Activated naive CD4-positive, alpha-beta T cell (primary cell): Measurements from ENCODE around the gene CDK5RAP1.

ENCODE experiments used
- DNase-seq, 4 experiments: peaks; one replicate each; lab custom pipeline; 2025; lab: John Stamatoyannopoulos, UW

CDK5RAP1 gene

DNA sequence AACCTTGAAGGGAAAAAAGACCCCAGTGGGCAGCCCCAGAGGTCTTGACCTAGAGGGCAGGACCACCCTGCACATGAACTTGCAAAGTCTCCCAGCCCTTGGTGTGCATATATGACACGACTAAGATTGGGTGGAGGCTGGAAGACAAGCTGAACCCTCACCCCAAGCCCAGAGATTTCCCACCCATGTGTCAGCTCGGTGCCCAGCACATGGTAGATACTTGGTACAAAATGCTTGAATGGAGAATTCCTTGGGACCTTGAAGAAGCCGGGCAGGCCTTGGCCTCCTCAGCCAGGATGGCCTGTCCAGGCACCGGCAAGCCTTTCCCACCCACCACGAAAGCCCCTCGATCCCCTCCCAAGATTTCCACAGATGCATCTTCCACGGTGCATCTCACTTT, 67.7 kb downstream of the CDK5RAP1 start:
- DNase-seq, result no peak

- DNase-seq, result no peak
These were observed 68.3 kb downstream of the CDK5RAP1 start for GRCh38 chr20:33332905-33333456.

GRCh38 chr20:33328157-33329137, 72.9 kb downstream of the CDK5RAP1 start:
- no peak for DNase-seq

- DNase-seq, result no peak
These were observed 76.0 kb downstream of the CDK5RAP1 start for GRCh38 chr20:33325350-33325749.

DNA sequence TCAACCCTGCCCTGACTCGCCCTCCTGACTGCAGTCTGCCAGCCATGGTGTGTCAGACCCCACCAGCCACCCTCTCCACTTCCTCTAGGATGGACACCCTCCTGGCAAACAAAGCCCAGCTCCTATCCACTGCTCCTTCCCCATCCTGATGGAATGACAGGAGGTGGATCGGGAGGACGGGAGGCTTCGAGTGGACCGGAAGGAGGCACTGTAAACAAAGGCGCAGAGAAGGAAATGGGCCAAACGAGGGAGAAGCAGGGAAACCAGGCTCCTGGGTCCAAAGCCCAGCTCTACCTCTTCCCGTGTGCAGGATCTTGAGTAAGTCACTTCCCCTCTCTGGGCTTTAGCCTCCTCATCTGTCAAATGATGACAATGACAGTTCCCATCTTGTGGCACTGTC, 78.1 kb downstream of the CDK5RAP1 start:
- DNase-seq, result no peak

- DNase-seq, result no peak
These were observed 78.9 kb downstream of the CDK5RAP1 start for GRCh38 chr20:33322456-33322855.

DNA sequence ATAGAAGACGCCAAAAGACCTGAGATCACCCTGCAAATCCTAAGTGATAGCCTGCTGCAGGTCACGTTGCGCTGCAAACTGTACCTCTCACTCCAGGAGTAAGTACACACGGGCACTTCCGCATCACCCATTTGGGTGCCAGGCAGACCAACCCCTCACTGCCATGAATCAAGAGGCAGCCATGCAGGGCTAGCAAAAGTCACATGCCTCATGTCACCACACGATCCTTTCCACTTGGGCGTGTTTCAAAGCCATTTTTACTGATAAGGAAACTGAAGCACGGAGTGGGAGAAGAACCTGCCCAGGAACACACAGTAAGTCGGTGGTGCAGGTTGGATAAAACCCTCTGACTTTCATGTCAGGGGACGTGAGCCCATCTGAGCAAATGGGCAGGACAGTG, 81.3 kb downstream of the CDK5RAP1 start:
- no peak for DNase-seq

- no peak for DNase-seq
These were observed 83.3 kb downstream of the CDK5RAP1 start for GRCh38 chr20:33318096-33318429.

GRCh38 chr20:33317424-33318095, 83.8 kb downstream of the CDK5RAP1 start:
- no peak for DNase-seq

DNA sequence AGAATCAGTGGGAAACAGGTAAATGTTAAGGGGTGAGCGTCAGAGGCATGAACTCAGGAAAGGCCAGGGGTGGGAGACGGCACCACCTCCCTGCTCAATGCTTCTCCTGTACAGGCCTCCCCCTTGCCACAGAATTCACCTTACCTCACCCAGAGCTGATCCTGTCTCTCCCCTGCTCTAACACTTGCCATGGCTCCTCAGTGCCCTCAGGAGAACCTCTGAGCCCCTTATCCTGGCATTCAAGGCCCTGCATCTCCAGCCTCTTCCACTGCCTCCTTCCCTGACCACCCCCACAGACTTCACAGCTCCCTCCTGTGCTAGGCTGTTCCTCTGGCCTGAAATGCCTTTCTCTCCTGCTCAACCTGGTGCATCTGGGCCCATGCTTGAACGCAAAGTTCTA, 84.4 kb downstream of the CDK5RAP1 start:
- DNase-seq, result no peak

GRCh38 chr20:33316343-33316742, 85.0 kb downstream of the CDK5RAP1 start:
- DNase-seq, result no peak

DNA sequence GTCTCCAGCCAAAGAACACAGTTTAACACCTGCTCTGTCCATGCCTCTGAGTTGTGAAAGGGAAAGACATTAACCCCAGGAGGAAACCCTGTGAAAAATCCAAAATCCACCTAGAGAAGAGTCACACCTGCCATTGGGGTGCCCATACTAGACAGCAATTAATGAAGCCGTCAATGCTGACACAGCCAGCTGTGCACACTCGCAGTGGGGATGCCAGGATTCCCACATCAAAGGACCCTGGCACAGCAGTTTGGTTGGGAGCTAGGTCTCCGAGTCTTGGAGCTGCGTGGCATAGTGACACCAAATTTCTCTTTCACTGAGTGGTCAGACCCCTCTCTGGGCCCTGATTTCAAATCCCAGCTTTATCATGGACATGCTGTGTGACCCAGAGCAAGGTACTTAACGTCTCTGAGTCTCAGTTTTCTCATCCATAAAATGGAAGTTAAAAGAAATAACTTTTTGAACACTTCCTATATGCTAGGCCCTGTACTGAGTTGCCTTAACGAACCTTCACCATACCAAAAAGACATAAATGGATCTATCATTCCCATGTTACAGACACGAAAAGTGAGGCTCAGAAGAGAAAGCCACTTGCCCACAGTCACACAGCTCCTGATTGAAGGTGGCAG, 87.5 kb downstream of the CDK5RAP1 start:
- no peak for DNase-seq

GRCh38 chr20:33312583-33312982, 88.7 kb downstream of the CDK5RAP1 start:
- no peak for DNase-seq

DNA sequence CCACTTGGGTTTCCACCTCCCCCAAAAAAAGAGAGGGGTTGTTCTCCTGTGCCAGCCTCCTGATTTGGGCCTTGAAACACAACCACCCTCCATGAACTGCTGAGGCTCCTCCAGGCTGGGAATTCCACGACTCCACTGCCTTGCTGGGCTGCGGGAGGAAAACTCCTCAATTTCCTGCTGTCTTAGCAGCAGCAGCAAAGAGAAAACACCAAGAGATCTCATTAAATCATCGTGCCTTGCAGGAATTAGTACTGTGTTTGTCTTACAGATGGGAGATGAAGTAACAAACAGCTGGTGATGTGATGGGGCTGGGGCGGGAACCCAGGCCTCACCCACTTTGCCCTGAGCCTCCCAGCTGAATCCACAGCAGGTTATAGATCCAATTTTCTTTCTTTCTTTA, 89.3 kb downstream of the CDK5RAP1 start:
- DNase-seq, result no peak

- DNase-seq, result no peak
These were observed 90.3 kb downstream of the CDK5RAP1 start for GRCh38 chr20:33311011-33311410.

GRCh38 chr20:33310327-33310899, 90.9 kb downstream of the CDK5RAP1 start:
- no peak for DNase-seq

DNA sequence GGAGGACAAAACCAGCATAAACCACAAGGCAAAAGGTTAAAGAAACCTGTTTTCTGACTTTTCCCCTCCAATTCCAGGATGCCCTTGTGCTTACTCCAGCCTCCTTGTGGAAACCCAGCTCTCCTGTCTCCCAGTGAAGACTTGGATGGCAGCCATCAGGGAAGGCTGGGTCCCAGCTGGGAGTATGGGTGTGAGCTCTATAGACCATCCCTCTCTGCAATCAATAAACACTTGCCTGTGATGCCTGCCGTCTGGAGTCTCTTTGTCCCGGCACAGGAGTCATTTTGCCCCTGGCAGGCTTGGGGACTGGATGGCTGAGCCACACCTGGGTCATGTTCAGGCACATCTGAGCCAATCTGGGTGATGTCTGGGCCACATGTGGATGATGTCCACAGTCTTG, 91.7 kb downstream of the CDK5RAP1 start:
- DNase-seq, result no peak
